GM12891 (cell line): ENCODE data around the gene SRCIN1.

ENCODE experiments used
- POLR2A ChIP-seq: IDR thresholded peaks from 2 replicates; pipeline ENCODE4 v1.6.1; 2011; ENCODE audit warnings: low read depth, low read length, control low read depth
- TAF1 ChIP-seq: IDR thresholded peaks from 2 replicates; pipeline ENCODE4 v1.6.1; 2011; ENCODE audit warnings: low read depth, low read length, control low read depth

GRCh38 chr17:38613525-38613980 is 7.8 kb upstream of the SRCIN1 start:
- TF ChIP-seq POLR2A (no peak), TAF1 (no peak)
